Cardiac fibroblast (primary cell): ENCODE data around the gene PRDM1.

Experiments
- DNase-seq, 2 donors: peaks; one replicate each; pipeline versions ENCODE4 v3.0.0 to v3.0.0-alpha.2; 2010; ENCODE audit warnings: low read depth in 2 of 2
- H3K4me3 ChIP-seq, 2 donors: replicated peaks in 1 of 2; 1 replicate in 1 of 2; 2 replicates in 1 of 2; pipeline ENCODE4 v1.5.1; 2011; ENCODE audit warnings: low read depth in 2 of 2, low read length in 2 of 2, mild to moderate bottlenecking in 2 of 2, moderate library complexity in 1 of 2
- CTCF ChIP-seq: IDR thresholded peaks from one replicate; pipeline ENCODE4 v1.5.1; 2011; ENCODE audit warnings: low read depth, mild to moderate bottlenecking, low read length, inconsistent platforms

PRDM1 gene

GRCh38 chr6:106090001-106090400, 3.9 kb downstream of the PRDM1 start:
- DNase-seq, result peak; percentile 43 to 67
- H3K4me3 ChIP-seq, result peak overlapping the region in 1 of 2 donors; percentile 28
- TF ChIP-seq CTCF, result no peak

GRCh38 chr6:106092279-106092678, 6.1 kb downstream of the PRDM1 start:
- H3K4me3 ChIP-seq, result no peak overlapping the region
- no peak for TF ChIP-seq CTCF
- no peak for DNase-seq

GRCh38 chr6:106094261-106094963, 8.3 kb downstream of the PRDM1 start:
- TF ChIP-seq CTCF, result no peak
- no peak overlapping the region for H3K4me3 ChIP-seq
- DNase-seq, result no peak

GRCh38 chr6:106094964-106095335, 8.8 kb downstream of the PRDM1 start:
- no peak for DNase-seq
- no peak overlapping the region for H3K4me3 ChIP-seq
- TF ChIP-seq CTCF, result no peak

- no peak for TF ChIP-seq CTCF
- peak; percentile 57 to 69 for DNase-seq
Measured at GRCh38 chr6:106097411-106098231, 11.5 kb downstream of the PRDM1 start.

GRCh38 chr6:106098383-106099234, 12.5 kb downstream of the PRDM1 start:
- TF ChIP-seq CTCF, result no peak
- peak overlapping the region; percentile 37 to 44 for H3K4me3 ChIP-seq
- DNase-seq, result peak; percentile 71 to 72

More at GRCh38 chr6:106097411-106098231, 11.5 kb downstream of the PRDM1 start:
- peak overlapping the region; percentile 37 to 44 for H3K4me3 ChIP-seq
